SIG-M5 treated with dmso at 0.1 percent for 504 hours (cell line): ENCODE results near the gene HLA-E.
"Not testable (repeated sequence)": the region's sequence is repeated elsewhere in the genome, so short reads cannot be mapped to it uniquely, and the experiment has no call there.

Experiments used
- DNase-seq: peaks from one replicate; lab custom pipeline; 2025; ENCODE audit not compliant: unreplicated experiment; lab: John Stamatoyannopoulos, UW

HLA-E gene

GRCh38 chr6:30500421-30501355, 11.4 kb downstream of the HLA-E start:
- DNase-seq, result no peak

GRCh38 chr6:30507849-30508827, 18.8 kb downstream of the HLA-E start:
- DNase-seq, result peak; percentile 41

DNA sequence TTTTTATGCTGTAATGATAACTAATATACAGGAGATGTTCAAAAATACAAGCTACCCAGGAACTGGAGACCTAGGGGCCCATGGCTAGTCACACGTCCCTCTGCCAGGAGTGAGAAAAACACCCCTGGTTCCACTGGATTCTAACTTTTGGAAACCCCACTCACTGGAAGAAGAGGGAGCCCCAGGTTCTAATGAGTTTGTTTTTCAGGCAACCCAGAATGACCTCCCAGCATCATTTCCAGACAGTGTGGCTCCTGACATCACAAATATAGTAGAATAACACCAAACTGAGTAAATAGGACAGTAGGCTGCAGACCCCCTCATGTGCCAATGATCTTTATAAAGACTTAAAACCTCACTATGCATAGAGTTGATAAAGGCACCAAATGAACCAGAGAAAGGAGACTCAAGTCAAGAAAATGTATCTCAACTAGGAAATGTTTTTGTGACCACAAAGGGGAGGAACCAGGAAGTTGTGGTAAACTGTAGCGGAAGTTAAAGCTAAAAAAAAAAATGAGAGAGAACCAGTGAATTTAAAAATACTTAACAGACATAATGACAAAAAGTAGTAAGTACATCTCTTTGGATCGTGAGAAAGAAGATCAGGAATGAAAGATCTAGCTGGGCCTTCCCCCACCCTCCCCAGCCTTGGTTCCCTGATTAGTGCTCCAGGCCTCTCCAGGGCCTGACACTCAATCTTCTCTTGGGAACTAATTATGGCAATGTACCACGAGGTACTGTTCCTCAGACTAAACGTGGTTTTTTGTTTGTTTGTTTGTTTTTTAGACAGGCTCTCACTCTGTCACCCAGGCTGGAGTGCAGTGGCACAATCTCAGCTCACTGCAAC, 19.8 kb downstream of the HLA-E start:
- DNase-seq, result peak; percentile 85

DNA sequence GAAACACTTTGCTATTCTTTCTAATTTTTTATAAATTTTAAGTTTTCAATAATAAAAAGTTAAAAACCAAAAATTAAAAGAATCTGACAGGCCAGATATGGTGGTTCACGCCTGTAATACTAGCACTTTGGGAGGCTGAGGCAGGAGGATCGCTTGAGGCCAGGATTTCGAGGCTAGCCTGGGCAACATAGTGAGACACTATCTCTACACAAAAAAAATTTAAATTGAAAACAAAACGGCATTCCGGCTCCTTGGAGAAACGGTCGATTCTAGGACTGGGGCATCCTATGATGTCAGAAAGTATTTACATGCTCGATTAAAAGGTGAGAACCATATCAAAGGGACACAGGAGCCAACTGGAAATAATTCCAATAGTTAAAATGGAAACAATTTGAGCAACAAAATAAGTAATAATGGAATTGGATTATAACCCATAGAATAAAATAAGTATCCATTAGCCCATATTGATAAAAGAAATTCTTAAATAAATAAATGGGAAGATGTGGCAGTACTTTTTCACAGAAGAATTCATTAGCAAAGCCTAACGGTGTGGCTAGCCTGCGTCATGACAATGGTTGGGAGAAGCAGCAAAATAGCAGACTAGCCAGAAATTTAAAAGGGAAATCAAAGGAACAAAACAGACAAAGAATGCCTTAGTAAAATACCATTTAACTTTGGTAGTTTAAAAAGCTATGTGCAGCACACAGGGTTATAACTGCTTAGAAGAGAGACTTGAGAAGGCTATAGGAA, 21.3 kb downstream of the HLA-E start:
- no peak for DNase-seq

DNA sequence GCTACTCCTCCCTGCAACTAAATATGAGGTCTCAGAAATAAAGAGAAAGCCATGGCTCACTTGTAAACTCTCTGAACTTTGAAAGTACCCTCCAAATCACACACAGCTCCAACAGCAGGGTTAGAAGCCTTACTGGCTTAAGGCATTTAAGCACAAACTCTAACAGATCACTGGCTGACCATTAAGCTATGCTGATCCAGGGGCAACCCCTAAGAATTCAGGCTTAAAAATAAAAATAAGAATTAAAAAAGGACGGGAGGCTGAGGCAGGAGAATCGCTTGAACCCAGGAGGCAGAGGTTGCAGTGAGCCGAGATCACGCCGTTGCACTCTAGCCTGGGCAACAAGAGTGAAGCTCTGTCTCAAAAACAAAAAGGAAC, 21.8 kb downstream of the HLA-E start:
- DNase-seq, result no peak

- no peak for DNase-seq
These were observed 24.1 kb downstream of the HLA-E start for GRCh38 chr6:30513451-30513850.

DNA sequence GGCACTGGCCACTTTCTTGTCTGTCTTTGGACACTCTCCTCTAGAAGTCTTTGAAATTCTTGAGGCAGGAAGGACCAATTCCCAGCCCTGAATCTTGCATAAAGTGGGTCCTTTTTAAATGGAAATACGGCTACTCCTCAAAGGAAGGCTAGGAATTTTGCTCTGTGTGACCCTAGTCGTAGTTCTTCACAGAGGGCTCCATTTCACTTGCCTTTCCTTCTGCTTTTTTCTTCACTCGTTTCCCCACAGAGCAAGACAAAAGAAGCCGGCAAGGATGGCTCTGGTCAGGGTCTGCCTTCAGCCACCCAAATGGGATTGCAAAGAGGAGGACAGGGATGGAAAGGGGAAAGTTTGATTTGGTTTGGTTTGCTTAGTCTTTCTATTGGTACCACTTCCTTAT, 25.8 kb downstream of the HLA-E start:
- DNase-seq, result no peak

DNA sequence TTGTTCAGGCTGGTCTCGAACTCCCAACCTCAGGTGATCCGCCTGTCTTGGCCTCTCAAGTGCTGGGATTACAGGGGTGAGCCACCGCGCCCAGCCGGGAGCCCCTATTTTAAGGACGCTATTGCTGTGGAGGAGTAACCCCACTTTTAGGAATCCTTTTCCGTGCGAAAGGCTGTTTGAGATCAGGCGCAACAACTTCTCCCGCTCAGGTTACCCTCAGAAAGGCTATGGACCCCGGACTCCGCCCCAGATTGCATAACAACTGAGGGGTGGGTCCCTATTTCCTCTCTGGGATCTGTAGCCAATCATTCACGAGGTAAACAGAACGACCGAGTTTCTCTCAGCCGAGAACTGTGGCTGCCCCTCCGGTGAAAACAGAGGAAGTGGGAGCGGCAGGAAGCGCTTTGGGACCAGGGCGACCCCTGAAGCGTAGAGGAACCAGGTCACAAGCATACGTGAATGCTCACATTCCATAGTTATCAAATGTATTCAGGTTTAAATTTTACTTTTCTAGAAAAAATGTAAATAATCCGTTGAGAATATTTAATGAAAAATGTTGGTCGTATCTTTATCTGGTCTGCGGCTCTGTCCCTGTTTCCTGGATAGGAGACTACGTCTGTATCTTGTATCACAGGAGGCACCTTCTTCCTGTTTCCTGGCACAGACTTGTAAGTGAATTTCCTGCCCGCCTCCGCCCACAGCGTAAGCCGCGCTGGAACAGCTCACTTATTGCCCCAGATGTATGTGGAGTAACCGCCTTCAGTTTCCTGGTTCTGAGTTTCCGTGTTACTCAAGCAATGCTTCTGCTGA, 26.8 kb downstream of the HLA-E start:
- DNase-seq, result peak; percentile 99

- not testable (repeated sequence) for DNase-seq
These were observed 27.4 kb downstream of the HLA-E start for GRCh38 chr6:30516754-30517076.

DNA sequence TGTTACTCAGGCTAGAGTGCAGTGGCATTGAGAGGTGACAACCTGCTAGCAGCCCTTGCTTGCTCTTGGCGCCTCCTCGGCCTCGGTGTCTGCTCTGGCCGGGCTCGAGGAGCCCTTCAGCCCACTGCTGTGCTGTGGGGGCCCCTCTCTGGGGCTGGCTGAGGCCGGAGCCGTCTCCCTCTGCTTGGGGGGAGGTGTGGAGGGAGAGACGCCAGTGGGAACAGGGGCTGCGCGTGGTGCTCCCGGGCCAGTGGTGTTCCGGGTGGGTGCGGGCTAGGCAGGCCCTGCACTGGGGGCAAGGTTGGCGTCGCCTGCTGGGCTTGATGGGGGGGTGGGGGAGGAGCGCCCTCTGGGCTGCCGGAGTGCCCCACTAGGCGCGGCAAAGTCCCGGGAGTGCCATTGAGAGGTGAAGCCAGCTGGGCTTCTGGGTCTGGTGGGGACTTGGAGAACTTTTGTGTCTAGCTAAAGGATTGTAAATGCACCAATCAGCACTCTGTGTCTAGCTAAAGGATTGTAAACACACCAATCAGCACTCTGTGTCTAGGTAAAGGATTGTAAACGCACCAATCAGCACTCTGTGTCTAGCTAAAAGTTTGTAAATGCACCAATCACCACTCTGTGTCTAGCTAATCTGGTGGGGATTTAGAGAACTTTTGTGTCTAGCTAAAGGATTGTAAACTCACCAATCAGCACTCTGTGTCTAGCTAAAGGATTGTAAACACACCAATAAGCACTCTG, 28.6 kb downstream of the HLA-E start:
- DNase-seq, result not testable (repeated sequence)

- DNase-seq, result not testable (repeated sequence)
These were observed 29.3 kb downstream of the HLA-E start for GRCh38 chr6:30518505-30519145.

DNA sequence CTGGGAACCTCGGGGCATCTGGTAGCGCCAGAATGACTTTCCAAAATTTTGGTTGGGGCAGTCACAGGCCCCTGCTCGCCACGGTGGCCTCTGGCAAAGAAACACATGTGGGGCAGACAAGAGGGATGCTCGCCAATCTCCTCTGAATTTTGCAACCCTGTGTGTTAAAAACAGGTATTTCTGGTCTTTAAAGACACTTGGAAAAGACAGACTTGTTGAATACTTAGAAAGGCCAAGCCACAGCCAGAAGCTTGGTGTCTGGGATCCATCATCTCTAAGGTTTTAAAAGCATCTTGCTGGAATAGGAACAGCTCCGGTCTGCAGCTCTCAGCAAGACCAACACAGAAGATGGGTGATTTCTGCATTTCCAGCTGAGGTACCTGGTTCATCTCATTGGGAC, 31.2 kb downstream of the HLA-E start:
- no peak for DNase-seq

DNA sequence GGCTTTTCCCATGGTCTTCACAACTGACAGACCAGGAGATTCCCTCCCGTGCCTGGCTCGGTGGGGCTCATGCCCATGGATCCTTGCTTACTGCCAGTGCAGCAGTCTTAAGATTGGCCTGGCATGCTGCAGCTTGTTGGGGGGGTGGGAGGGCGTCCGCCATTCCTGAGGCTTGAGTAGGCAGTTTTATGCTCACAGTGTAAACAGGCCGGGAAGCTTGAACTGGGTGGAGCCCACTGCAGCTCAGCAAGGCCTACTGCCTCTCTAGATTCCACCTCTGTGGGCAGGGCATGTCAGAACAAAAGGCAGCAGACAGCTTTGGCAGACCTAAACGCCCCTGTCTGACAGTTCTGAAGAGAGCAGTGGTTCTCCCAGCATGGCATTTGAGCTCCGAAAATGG, 31.8 kb downstream of the HLA-E start:
- DNase-seq, result not testable (repeated sequence)

GRCh38 chr6:30521952-30522351, 32.6 kb downstream of the HLA-E start:
- not testable (repeated sequence) for DNase-seq

DNA sequence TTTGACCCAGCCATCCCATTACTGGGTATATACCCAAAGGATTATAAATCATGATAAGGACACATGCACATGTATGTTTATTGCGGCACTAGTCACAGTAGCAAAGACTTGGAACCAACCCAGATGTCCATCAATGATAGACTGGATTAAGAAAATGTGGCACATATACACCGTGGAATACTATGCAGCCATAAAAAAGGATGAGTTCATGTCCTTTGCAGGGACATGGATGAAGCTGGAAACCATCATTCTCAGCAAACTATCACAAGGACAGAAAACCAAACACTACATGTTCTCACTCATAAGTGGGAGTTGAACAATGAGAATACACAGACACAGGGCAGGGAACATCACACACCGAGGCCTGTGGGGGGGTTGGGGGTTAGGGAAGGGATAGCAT, 37.1 kb downstream of the HLA-E start:
- not testable (repeated sequence) for DNase-seq

- peak; percentile 59 for DNase-seq
These were observed 40.1 kb downstream of the HLA-E start for GRCh38 chr6:30529349-30529875.

GRCh38 chr6:30530014-30530413, 40.7 kb downstream of the HLA-E start:
- DNase-seq, result no peak
